H9 (cell line): ENCODE data around the gene HS6ST3. TPM values are rescaled to one million over a fixed set of nuclear protein-coding genes. Genes with fewer than 3 reads are reported as not detected.

Source experiments
- DNase-seq: peaks from one replicate; pipeline ENCODE4 v3.0.0-alpha.2; 2017
- H2AFZ ChIP-seq: one replicate; pipeline ENCODE4 v1.6.1; 2013; ENCODE audit warnings: mild to moderate bottlenecking, low read length, control low read depth, moderate library complexity
- H2AK5ac ChIP-seq: 2 replicates; pipeline ENCODE4 v1.6.1; 2013; ENCODE audit warnings: low read length, control low read depth, mixed read lengths; ENCODE audit not compliant: insufficient read length
- H2BK120ac ChIP-seq: one replicate; pipeline ENCODE4 v1.6.1; 2013; ENCODE audit warnings: low read depth, mild to moderate bottlenecking, low read length, control low read depth, inconsistent platforms; ENCODE audit not compliant: poor library complexity, severe bottlenecking
- H2BK12ac ChIP-seq: 2 replicates; pipeline ENCODE4 v1.6.1; 2013; ENCODE audit warnings: low read length, control low read depth, mixed read lengths, low read depth; ENCODE audit not compliant: insufficient read length
- H2BK15ac ChIP-seq: 2 replicates; pipeline ENCODE4 v1.6.1; 2013; ENCODE audit warnings: low read depth, low read length, control low read depth
- H2BK20ac ChIP-seq: one replicate; pipeline ENCODE4 v1.6.1; 2013; ENCODE audit warnings: low read depth, mild to moderate bottlenecking, low read length, control low read depth, inconsistent platforms; ENCODE audit not compliant: poor library complexity, severe bottlenecking
- H2BK5ac ChIP-seq: 2 replicates; pipeline ENCODE4 v1.6.1; 2013; ENCODE audit warnings: low read length, control low read depth, mixed read lengths; ENCODE audit not compliant: insufficient read length
- H3K14ac ChIP-seq: 2 replicates; pipeline ENCODE4 v1.6.1; 2013; ENCODE audit warnings: low read length, control low read depth; ENCODE audit not compliant: insufficient read depth
- H3K18ac ChIP-seq: 2 replicates; pipeline ENCODE4 v1.6.1; 2013; ENCODE audit warnings: low read depth, mild to moderate bottlenecking, mixed read lengths, low read length, control low read depth; ENCODE audit not compliant: insufficient read length
- H3K23ac ChIP-seq: 2 replicates; pipeline ENCODE4 v1.6.1; 2013; ENCODE audit warnings: low read length, control low read depth, mixed read lengths, low read depth; ENCODE audit not compliant: insufficient read length
- H3K23me2 ChIP-seq: 2 replicates; pipeline ENCODE4 v1.6.1; 2013; ENCODE audit warnings: low read depth, mild to moderate bottlenecking, mixed read lengths, low read length, control low read depth; ENCODE audit not compliant: insufficient read length, poor library complexity, severe bottlenecking
- H3K27ac ChIP-seq: 2 replicates; pipeline ENCODE4 v1.5.1; 2013; ENCODE audit warnings: low read length, control low read depth, mixed read lengths, low read depth; ENCODE audit not compliant: insufficient read length
- H3K27me3 ChIP-seq: 2 replicates; pipeline ENCODE4 v1.6.1; 2013; ENCODE audit warnings: low read length, control low read depth, inconsistent platforms; ENCODE audit not compliant: insufficient read depth
- H3K4ac ChIP-seq: 2 replicates; pipeline ENCODE4 v1.6.1; 2013; ENCODE audit warnings: low read depth, mild to moderate bottlenecking, control low read depth, inconsistent platforms, low read length, moderate library complexity
- H3K4me1 ChIP-seq: 2 replicates; pipeline ENCODE4 v1.6.1; 2013; ENCODE audit warnings: low read length, control low read depth, inconsistent platforms; ENCODE audit not compliant: insufficient read depth
- H3K4me2 ChIP-seq: 2 replicates; pipeline ENCODE4 v1.6.1; 2013; ENCODE audit warnings: low read length, control low read depth, mixed read lengths; ENCODE audit not compliant: insufficient read length, insufficient read depth
- H3K56ac ChIP-seq: 2 replicates; pipeline ENCODE4 v1.6.1; 2013; ENCODE audit warnings: low read depth, mild to moderate bottlenecking, mixed read lengths, low read length, control low read depth; ENCODE audit not compliant: insufficient read length
- H3K79me1 ChIP-seq: 2 replicates; pipeline ENCODE4 v1.6.1; 2013; ENCODE audit warnings: low read depth, mild to moderate bottlenecking, moderate library complexity, low read length, control low read depth, inconsistent platforms; ENCODE audit not compliant: insufficient read depth, poor library complexity, severe bottlenecking
- H3K79me2 ChIP-seq: 2 replicates; pipeline ENCODE4 v1.6.1; 2013; ENCODE audit warnings: low read length, control low read depth, inconsistent platforms; ENCODE audit not compliant: insufficient read depth
- H3K9ac ChIP-seq: 2 replicates; pipeline ENCODE4 v1.6.1; 2013; ENCODE audit warnings: low read length, control low read depth, mixed read lengths; ENCODE audit not compliant: insufficient read length; ENCODE audit errors: extremely low read depth
- H3K9me3 ChIP-seq: one replicate; pipeline ENCODE4 v1.6.1; 2013; ENCODE audit warnings: low read depth, low read length, inconsistent platforms; ENCODE audit not compliant: control insufficient read depth
- H3T11ph ChIP-seq: one replicate; pipeline ENCODE4 v1.6.1; 2013; ENCODE audit warnings: mild to moderate bottlenecking, low read length, control low read depth, inconsistent platforms
- H4K20me1 ChIP-seq: one replicate; pipeline ENCODE4 v1.6.1; 2013; ENCODE audit not compliant: control insufficient read depth, insufficient read length, insufficient read depth
- H4K5ac ChIP-seq: 2 replicates; pipeline ENCODE4 v1.6.1; 2013; ENCODE audit warnings: low read depth, mild to moderate bottlenecking, mixed read lengths, low read length, control low read depth; ENCODE audit not compliant: insufficient read length
- H4K8ac ChIP-seq: replicated peaks from 2 replicates; pipeline ENCODE4 v1.6.1; 2013; ENCODE audit warnings: low read length, control low read depth, mixed read lengths, low read depth; ENCODE audit not compliant: insufficient read length
- H4K91ac ChIP-seq: 2 replicates; pipeline ENCODE4 v1.6.1; 2013; ENCODE audit warnings: low read depth, mild to moderate bottlenecking, moderate library complexity, mixed read lengths, low read length, control low read depth; ENCODE audit not compliant: insufficient read length
- H3K27ac Mint-ChIP-seq, 3 experiments: 2 replicates in 2 of 3; 3 replicates in 1 of 3; pipeline ENCODE4 v1.8.0; 2020 to 2021; ENCODE audit warnings: mixed read lengths in 3 of 3, mild to moderate bottlenecking in 1 of 3, moderate library complexity in 1 of 3
- H3K27me3 Mint-ChIP-seq: 2 replicates; pipeline ENCODE4 v1.8.0; 2021; ENCODE audit warnings: low read depth, mild to moderate bottlenecking, moderate library complexity, mixed read lengths
- H3K36me3 Mint-ChIP-seq, 3 experiments: 2 replicates in 2 of 3; 3 replicates in 1 of 3; pipeline ENCODE4 v1.8.0; 2020 to 2021; ENCODE audit warnings: low read depth in 3 of 3, mixed read lengths in 3 of 3; ENCODE audit not compliant: insufficient read depth in 1 of 3
- H3K4me1 Mint-ChIP-seq, 2 experiments: 2 replicates each; pipeline ENCODE4 v1.8.0; 2020; ENCODE audit warnings: mixed read lengths in 2 of 2
- H3K4me3 Mint-ChIP-seq, 2 experiments: 2 replicates in 1 of 2; 3 replicates in 1 of 2; pipeline ENCODE4 v1.8.0; 2020 to 2021; ENCODE audit warnings: mild to moderate bottlenecking in 2 of 2, mixed read lengths in 2 of 2, moderate library complexity in 1 of 2
- H3K9me3 Mint-ChIP-seq, 2 experiments: 2 replicates in 1 of 2; 3 replicates in 1 of 2; pipeline ENCODE4 v1.8.0; 2020; ENCODE audit warnings: mild to moderate bottlenecking in 2 of 2, mixed read lengths in 2 of 2, moderate library complexity in 1 of 2
- total RNA-seq: library from RNA; stranded (reverse); gene quantifications from 2 replicates; pipeline ENCODE4 v1.2.1, GENCODE V29; 2021
- TF ChIP-seq, protein P1 (sequence below): fragments of 200-600 bp; sonication (generic); conservative IDR thresholded peaks from 3 replicates; pipeline ENCODE4 v1.8.0; 2021; ENCODE audit warnings: antibody characterized with exemption, mild to moderate bottlenecking

HS6ST3 gene
- total RNA-seq, 1 experiment from 2014 or later: 0.44 TPM

DNA sequence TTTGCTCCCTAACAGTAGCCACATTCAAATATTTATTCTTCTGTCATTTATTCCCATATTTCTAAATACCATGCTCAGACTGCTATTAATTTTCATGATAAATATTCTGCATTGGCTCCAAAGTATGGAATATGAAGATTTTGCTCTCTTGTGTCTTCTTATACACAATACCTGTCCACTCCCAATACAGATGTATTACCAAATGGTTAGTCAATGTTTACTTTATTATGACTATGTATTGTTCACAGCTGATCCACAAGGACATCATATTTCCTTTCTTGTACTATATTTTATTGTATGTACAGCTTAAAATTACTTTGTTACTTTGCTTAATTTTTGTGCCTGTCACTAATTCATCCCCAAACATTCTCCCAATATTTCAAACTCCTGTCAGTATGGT, 582.1 kb downstream of the HS6ST3 start:
- no peak overlapping the region for H3K4ac ChIP-seq

More for the DNA sequence above, 582.1 kb downstream of the HS6ST3 start:
- Histone ChIP-seq H2BK5ac (no peak overlapping the region), H3K56ac (no peak overlapping the region), H2AK5ac (no peak overlapping the region), H3K79me2 (no peaks in the 10 kb centered on the region), H3K9ac (no peak overlapping the region), H3K4me1 (no peaks in the 10 kb centered on the region), H3K9me3 (no peaks in the 10 kb centered on the region), H2AFZ (no peak overlapping the region), H3K27ac (no peak overlapping the region), H3K4me2 (no peak overlapping the region), H3K18ac (no peak overlapping the region), H4K20me1 (no peaks in the 10 kb centered on the region), H2BK120ac (no peak overlapping the region), H2BK15ac (no peak overlapping the region), H3T11ph (no peak overlapping the region), H4K91ac (no peak overlapping the region), H2BK20ac (no peak overlapping the region), H3K23me2 (no peaks in the 10 kb centered on the region), H4K8ac (no peak overlapping the region), H2BK12ac (no peak overlapping the region), H3K79me1 (no peaks in the 10 kb centered on the region), H3K27me3 (no peaks in the 10 kb centered on the region), H3K14ac (no peak overlapping the region), H3K23ac (no peak overlapping the region), H4K5ac (no peak overlapping the region)
- H3K9me3 Mint-ChIP-seq: no peaks in the 10 kb centered on the region; a peak in 2 of 5 replicates
- no peak overlapping the region for H3K27ac Mint-ChIP-seq
- no peak overlapping the region for H3K4me3 Mint-ChIP-seq
- H3K4me1 Mint-ChIP-seq: 0 out of 4 replicates have a peak, but pooled peaks cover 0 to 3% of the 10 kb centered on the region in 2 experiments
- H3K36me3 Mint-ChIP-seq: peaks cover 0 to 2% (median 0%) of the 10 kb centered on the region in 3 experiments; a peak in 1 of 7 replicates
- TF ChIP-seq, protein P1, sequence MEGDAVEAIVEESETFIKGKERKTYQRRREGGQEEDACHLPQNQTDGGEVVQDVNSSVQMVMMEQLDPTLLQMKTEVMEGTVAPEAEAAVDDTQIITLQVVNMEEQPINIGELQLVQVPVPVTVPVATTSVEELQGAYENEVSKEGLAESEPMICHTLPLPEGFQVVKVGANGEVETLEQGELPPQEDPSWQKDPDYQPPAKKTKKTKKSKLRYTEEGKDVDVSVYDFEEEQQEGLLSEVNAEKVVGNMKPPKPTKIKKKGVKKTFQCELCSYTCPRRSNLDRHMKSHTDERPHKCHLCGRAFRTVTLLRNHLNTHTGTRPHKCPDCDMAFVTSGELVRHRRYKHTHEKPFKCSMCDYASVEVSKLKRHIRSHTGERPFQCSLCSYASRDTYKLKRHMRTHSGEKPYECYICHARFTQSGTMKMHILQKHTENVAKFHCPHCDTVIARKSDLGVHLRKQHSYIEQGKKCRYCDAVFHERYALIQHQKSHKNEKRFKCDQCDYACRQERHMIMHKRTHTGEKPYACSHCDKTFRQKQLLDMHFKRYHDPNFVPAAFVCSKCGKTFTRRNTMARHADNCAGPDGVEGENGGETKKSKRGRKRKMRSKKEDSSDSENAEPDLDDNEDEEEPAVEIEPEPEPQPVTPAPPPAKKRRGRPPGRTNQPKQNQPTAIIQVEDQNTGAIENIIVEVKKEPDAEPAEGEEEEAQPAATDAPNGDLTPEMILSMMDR: no peak
- no peak for DNase-seq
- H3K27me3 Mint-ChIP-seq: no peaks in the 10 kb centered on the region; the same call in 1 of the 2 replicates
